ENCODE measurements around the gene TTC9B.

Gene TTC9B

DNA sequence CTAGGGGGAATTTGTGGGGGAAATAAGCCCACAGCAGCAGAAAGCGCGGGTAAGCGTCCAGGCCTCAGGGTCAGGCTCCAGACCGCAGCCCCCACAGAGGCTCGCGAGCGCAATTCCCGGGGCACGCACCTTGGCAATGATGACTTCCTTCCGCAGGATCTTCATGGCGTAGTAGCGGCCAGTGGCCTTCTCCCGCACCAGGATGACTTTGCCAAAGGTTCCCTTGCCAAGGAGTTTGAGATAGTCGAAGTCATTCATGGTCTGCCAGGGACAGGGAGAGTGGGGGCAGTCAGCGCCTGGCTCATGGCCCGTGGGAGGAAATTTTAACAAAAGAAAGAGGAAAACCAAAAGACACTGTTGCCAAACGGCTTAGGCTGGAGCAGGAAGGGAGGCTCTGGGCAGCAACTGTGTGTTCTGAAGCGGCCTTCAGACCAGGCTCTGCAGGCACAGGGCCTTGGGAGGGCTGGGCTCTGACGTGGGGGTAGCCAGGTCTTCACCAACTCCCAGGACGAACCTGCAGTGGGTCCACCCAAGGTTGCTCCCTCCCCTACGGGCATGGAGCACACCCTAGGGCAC lies 23.7 kb upstream of the TTC9B start:
- DNase-seq (ENCODE audit: low spot score), result no peak
- TF ChIP-seq, protein P1, sequence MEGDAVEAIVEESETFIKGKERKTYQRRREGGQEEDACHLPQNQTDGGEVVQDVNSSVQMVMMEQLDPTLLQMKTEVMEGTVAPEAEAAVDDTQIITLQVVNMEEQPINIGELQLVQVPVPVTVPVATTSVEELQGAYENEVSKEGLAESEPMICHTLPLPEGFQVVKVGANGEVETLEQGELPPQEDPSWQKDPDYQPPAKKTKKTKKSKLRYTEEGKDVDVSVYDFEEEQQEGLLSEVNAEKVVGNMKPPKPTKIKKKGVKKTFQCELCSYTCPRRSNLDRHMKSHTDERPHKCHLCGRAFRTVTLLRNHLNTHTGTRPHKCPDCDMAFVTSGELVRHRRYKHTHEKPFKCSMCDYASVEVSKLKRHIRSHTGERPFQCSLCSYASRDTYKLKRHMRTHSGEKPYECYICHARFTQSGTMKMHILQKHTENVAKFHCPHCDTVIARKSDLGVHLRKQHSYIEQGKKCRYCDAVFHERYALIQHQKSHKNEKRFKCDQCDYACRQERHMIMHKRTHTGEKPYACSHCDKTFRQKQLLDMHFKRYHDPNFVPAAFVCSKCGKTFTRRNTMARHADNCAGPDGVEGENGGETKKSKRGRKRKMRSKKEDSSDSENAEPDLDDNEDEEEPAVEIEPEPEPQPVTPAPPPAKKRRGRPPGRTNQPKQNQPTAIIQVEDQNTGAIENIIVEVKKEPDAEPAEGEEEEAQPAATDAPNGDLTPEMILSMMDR (IDR thresholded peaks at IDR 0.05; ENCODE audit: extremely low read depth, missing control alignments), result no peak

DNA sequence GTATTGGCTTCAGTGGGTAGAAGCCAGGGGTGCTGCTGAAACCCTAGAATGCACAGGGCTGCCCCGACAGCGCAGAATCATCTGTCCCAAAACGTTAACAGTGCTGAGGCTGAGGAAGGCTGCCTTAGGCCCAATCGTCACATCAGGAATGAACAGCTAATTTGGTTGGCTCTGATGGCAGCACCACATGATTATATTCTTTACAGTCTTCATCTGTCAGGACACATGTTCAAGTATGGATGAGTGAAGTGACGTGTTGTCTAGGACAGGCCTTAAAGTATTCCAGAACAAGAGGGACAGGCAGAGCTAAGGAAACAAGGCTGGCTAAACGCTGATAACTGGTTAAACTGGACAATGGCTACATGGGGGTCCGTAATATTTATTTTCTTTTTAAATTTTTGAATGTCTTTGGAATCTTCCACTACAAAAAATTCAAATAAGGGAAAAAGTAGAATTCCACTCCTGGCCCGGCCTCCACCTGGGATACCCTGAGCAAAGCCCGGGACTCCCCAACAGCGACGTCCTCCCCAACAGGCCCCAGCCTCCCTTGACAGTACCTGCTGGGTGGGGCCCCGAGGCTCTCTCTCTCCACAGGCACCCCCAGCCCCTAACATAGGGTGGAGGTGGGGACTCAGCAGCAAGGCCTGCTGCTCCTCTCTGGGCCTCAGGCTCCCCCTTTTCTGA lies 23.1 kb upstream of the TTC9B start:
- DNase-seq (ENCODE audit: low spot score), result no peak
- TF ChIP-seq, protein P1 (IDR thresholded peaks at IDR 0.05; ENCODE audit: extremely low read depth, missing control alignments), result no peak

DNA sequence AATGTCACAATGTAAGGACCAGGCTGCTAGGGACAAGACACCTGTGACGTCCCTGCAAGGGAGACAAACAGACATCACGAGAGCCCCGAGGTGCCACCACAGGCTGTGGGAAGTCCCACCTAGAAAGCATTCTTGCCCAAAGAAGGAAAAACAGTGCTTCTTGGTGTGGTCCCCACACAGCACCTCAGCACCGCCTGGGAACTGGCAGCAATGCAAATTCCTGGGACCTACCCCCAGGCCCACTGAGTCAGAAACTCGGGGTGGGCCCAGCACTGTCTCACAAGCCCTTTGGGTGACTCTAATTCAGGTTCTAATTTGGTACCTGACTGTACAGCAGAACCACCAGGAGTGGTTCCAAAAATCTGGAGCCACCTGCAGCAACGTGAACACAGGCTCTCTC lies 22.1 kb upstream of the TTC9B start:
- no peak for DNase-seq (ENCODE audit: low spot score)
- TF ChIP-seq, protein P1 (IDR thresholded peaks at IDR 0.05; ENCODE audit: extremely low read depth, missing control alignments), result no peak

DNA sequence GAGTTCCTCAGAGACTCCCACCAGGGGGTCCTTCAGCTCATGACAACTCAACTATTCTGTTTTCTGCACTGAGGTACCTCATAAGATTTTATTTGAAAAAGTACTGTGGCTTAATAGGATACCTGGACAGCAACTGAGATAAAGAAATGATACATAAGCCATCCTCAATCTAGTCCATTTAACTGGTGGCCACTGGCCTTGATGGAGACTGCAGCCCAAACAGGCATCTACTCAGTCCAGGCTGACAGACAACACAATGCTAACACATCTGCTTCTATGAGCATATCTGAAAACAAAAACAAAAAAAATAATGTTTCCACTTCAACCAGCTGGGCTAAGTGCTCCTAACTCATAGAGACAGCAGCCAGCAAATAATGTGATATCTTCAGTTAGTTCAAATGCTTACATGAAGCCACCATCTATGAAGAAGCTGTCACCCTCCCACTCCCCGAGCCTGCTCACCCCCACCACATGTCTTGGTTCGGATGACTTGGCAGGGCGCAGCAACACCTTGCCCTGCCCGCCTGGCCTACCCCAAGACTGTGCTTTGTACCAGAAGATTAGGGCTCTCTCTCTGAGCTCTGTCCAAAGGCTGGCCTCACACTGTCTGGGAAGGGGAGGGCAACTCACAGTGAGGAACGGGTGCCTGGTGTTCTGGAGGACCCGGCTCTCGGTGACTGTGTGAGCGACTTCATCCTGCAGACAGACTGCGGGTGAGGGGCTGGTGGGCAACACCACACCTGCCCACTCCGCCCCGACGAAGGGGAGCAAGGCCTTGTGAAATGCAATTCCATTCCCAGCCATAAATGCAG lies 21.4 kb upstream of the TTC9B start:
- TF ChIP-seq, protein P1 (IDR thresholded peaks at IDR 0.05; ENCODE audit: extremely low read depth, missing control alignments), result no peak

DNA sequence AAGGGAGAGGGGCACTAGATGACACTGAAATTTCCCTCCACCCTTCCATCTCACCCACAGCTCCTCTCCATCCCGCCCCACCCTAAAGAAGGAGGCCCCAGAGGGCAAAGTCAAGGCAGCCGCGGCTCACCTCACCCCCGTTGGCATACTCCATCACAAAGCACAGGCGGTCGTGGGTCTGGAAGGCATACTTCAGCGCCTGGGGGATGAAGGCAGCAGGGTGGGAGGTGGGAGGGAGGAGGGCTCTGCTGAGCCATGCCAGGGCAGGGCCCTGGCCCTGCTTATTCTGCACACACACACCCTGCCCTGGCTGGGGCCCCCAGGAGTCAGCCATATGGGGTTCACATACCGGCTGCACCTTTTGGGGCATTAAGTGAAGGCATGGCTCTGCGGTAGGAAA lies 20.6 kb upstream of the TTC9B start:
- no peak for DNase-seq (ENCODE audit: low spot score)
- TF ChIP-seq, protein P1 (IDR thresholded peaks at IDR 0.05; ENCODE audit: extremely low read depth, missing control alignments), result no peak

More for the DNA sequence above, 21.4 kb upstream of the TTC9B start:
- no peak for DNase-seq (ENCODE audit: low spot score)

DNA sequence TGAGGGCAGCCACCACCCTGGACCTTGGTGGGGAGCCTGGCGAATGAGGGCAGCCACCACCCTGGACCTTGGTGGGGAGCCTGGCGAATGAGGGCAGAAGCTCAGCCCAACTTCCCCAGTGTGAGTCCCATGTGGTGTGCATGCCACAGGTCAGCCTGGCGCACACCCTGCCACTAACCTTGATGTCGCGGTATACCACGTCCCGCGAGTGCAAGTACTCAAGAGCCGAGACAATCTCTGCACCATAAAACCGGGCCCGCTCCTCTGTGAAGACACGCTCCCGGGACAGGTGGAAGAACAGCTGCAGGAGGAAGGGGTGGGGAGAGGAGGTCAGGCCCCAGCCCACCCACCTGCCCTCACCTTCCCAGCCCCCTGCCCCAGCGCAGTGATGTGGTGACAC lies 19.6 kb upstream of the TTC9B start:
- TF ChIP-seq, protein P1 (IDR thresholded peaks at IDR 0.05; ENCODE audit: extremely low read depth, missing control alignments), result no peak
- DNase-seq (ENCODE audit: low spot score), result no peak

DNA sequence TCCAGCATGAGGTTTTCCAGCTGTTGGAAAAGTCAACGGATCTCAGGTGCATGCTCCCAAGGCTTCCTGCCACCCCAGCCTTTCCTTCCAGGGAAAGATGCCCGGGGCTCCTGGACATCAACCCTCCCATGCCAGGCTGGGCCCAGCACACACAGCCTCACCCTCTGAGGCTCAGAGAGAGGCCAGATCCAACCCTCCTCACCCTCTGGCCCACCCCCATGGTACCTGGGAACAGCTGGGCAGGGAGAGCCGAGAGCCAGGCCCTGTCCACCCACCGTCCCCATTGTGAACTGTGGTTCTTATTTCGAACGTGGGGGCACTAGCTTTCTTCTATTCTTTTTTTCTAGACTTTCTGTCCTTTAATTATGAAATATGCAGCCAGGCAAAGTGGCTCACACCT lies 18.2 kb upstream of the TTC9B start:
- TF ChIP-seq, protein P1 (IDR thresholded peaks at IDR 0.05; ENCODE audit: extremely low read depth, missing control alignments), result no peak
- DNase-seq (ENCODE audit: low spot score), result no peak

Data from GM20000 (cell line).